ENCODE data around the gene GPR107.

Gene GPR107

DNA sequence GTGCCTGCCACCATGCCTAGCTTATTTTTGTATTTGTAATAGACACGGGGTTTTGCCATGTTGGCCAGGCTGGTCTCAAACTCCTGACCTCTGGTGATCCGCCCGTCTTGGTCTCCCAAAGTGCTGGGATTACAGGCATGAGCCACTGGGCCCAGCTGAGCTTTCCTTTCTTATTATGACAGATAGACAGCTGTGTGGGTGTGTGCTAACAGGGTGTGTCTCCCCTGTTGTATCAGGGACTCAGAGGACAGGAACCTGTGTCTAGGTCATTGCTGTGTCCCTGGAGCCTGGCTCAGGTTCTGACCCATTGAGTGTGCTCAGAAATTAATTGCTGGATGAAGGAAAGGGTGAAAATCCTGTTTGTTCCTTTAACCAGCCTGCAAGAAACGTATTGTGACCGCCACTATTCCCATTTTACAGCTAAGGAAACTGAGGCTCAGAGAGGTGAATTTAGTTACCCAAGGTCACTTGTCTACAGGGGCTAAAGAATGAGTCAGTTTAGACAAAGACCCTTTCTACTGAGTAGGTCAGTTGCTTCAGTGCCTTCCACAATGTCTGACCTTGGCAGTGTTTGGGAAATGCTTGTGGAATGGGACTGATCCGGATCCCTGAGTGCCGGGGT is 135.3 kb downstream of the GPR107 start:
- FAIRE-seq, result no peak

Measured in TTC549 (cell line).